ENCODE data around the gene HSD11B2.

Gene HSD11B2

DNA sequence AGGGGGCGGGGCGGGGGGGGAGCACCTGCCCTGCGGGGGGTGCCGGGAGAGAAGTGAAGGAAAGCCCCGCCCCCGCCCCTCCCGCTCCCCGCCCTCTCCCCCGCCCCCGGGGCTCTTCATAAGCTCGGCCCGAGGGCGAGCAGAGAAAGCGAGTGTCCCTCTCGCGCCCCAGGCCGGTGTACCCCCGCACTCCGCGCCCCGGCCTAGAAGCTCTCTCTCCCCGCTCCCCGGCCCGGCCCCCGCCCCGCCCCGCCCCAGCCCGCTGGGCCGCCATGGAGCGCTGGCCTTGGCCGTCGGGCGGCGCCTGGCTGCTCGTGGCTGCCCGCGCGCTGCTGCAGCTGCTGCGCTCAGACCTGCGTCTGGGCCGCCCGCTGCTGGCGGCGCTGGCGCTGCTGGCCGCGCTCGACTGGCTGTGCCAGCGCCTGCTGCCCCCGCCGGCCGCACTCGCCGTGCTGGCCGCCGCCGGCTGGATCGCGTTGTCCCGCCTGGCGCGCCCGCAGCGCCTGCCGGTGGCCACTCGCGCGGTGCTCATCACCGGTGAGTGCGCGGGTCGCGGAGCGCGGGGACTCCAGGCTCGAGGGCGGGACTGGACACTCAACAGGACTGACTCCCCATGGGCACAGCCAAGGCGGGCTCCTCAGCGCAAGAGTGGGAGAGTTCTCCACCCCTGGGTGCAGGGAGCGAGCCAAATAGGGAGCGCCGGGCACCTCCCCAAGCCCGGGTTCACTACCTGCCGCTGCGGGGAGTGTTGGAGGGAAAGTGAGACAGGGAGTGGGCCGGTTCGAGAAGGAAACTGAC, at the start of gene HSD11B2:
Gene HSD11B2, plus strand, starts transcription at position 145 of the 798 bp plus-strand sequence. Its CDS starts 128 bp downstream, at position 273.
- DNase-seq, result peak; percentile 41 to 62

DNA sequence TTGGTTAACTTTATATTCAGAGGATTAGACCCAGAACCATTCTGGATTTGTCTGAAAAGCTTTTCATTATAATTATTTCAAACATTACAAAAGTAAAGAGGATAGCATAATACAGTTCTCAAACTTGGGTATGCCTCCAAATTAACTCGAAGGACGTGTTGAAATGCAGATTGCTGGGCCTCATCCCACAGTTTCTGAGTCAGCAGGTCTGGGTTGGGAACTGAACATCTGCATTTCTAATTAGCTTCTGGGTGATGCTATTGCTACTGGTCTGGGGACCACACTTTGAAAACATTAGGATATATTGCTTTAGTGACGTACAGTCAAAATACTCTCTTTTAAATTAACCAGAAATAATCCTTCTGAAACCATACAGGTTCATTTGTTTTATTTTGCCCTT, 47.6 kb upstream of the HSD11B2 start:
- DNase-seq, result no peak

DNA sequence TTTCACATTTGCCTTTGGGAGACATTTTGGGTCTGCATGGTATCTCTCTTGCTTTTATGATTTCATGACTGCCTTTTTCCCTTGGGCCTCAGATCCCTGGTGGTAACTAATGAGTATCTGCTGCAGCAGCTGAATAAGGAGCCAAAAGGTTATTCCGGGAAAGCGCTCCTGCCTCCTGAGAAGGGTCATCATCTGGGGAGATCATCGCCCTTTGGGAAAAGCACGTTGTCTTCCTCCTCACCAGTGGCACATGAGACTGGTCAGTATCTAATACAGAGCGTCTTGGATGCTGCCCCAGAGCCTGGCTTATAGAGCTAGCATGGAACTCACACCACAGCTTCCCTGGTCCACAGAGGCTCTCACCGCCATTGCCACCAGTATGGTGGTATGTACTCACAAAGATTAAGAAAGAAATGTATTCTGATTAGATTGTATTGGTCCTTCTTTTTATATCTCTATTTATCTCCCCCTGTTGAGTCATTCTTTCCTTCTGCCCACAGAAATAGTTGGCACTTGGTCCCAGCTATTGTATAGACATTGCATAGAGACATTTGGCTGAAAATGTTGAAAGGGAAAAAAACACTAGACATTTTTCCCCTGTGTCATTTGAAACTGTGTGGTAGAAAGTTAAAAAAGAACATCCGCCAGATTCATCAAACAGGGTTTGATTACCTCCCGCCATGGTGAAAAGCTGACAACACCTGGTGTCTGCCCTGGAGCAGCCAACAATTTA, 46.0 kb upstream of the HSD11B2 start:
- DNase-seq, result no peak

DNA sequence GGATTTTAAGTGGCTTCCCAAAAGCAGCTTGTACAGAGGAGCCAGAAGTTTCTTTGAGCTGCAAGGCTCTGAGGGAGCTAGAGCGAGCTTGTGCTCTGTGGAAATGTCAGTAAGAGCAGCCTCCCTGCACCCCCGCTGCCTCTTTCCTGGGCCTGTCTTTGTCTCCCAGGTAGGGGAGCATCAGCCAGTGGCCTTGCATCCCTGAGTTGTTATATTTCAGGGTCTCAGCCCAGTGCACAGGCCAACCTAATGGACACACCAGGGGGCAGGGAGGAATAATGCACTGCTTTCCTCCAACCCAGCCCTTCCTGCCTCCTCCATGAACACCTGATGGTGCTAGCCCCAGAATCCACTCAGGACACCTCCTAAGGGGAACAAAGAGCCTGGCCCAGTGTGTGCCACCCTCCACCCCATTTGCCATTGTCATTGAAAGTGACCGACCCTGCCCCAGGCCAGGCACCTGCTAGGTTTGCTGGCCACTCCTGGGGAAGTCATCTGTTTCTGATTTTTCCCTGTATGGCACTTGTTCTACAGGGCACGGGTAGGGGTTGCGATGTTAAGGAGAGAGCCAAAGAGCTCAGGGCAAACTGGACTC, 44.0 kb upstream of the HSD11B2 start:
- no peak for DNase-seq

DNA sequence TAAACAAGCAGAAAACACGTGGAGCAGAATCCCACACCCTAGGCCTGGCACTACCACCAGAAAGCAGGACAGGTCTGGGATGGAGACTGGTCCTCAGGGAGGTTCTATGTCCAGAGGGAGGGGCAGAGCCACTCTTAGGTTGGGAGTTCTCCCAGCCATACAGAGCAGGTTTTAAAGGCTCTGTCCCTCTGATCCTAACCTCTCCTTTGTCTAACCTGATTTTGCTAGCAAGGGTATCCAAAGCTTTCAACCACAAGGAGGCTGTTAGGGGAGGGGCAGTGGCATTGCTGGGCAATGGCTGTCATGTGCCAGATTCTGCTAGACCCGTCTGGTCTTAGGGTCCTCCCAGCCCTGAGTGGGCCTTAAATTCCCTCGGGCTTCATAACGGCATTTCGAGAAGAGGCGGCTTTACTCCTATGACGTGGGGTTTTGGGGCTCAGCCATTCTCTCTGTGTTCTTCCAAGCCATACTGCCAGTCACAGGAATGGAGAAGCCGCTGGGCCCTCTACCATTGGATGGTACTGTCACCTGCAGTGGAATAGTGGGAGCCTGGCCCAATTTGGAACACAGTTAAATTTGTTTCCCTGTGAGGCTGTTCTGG, 43.3 kb upstream of the HSD11B2 start:
- no peak for DNase-seq

DNA sequence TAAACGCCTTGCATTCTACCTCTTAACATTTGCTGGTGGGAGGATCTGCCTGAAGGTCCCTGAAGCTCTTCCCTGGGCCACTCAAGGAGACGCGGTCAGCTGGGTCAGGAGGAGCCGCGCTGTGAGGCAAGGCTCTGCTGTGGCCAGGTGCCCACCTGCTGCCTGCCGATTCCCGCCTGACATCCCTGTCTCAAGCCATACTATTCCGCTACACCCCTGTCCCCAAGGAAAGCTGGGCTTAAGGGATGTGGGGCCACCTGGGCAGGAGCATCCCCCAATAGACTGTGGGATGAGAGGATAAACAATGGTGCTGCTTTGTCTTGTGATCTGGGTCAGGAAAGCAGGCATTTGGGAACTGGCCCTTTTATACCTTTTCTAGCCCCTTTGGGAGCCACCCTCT, 42.7 kb upstream of the HSD11B2 start:
- no peak for DNase-seq

DNA sequence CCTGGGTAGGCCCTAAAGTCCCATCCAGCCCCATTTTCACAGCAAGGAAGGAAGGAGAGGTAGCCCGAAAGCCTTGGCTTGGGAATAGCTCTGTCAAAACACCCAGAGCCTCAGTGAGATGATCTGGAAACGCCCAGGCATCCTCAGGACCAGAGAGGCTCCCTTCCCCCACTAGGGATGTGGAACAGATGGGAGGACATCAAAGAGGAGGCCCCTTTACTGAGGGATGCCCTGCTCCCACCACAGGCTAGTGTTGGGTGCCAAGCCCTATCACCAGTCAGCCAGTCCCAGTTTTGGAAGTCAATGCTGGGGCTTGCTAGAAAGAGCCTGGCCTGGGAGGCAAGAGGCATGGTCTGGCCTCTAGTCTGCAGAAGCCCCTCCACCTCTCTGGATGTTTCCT, 42.3 kb upstream of the HSD11B2 start:
- no peak for DNase-seq

DNA sequence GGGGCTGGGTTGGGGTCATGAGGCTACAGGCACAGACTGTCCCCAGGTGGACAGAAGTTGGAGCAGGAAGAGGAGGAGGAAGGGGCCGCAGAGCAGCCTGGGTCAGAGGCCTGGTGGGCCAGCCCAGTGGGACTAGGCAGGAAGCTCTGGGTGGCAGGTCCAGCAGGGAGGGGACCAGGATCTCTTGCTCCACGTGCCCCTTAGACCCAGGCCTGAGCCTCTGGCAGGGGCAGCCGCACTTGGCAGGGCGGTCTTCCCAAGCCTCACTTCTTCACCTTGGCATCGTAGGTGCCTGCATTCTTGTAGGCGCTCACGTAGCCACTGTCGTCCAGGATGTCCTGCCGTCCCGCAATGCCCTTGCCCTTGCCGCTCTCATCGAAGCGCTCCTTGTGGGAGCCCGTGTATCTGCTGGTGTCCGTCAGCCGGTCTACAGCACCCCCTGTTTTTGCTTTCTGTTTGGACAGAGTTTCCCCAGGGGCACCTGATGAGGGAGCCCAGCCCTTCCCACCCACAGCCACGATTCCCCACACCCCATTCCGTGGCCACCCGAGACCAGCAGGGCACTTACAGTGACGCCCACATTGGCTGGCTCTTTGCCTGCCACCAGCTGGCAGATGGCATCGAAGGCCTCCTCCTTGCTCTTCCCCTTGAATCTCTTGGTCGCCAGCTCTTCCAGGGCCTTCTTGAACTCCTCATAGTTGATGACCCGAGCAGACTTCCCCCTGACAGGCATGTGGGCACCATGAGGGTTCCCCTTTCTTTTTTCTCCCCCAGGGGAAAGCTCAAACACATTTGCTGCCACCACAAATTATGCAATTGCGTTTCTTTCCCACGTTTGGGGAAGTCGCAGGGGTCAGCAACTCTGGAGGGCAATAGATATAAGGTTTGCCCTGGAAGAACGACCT, 40.8 kb upstream of the HSD11B2 start:
- DNase-seq, result no peak

DNA sequence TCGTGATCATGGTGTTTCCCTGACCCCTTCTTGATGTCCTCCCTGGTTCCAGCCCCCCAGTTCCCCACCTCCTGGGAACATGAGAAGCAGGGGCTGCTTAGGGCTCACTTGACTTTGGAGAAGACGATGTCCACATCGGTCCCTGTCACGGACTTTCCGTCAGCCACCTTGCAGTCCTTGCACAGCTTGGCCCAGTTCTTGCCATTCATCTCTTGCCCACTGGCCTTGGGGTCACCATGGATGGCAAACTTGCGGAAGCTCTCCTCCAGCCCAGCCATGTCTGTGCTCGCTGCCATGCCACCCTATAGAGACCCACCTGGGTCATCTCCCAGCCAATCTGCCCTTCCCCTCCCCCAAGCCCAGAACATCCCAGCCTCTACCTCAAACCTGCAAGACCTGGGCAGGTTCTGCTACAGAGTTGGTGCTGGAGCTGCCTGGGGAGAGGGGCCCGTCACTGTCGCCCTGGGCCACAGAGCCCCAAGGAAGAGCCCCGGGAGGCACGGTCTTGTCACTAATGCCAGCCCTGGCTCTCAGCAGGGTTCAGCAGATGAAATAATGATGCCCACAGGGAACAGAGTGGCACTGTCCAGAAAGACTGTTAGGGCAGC, 40.0 kb upstream of the HSD11B2 start:
- no peak for DNase-seq

DNA sequence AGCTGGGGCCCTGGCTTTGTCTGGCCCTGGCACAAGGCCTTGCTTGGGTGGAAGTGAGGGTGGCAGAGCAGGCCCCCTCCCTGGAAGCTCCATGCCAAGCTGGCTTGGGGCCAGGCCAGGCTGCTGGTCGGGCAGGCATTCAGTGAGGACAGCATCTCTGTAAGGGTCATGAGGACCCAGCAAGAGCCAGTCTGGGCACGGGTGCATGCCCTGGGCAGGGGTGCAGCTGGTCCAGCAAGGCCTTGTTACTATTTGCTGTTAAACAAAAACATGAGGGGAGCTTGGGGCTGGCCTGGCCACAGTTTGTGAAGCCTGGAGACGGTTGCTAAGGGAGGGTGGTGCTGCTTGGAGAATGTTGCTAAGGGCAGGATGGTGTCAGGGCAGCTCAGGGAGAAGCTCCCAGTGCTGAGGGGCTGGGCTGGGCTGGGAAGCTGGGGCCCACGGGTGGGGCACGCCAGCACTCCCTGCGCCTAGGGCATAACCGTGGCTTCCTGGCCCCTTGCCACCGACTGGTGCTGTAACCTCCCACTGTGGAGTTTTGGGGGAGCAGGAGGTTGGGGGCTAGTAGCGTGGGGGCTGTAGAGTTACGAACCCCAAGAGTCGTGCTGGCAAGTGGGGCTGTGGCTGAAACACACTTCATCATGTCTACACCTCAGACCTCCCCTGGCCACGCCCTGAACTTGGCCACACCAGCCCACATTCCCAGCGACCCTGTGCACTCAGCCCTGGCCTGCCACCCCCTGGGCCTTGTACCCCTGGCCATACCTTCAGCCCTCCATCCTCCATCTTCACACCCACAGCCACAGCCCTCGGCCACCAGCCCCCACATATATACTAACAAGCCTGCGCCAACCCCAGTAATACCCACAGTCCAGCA, 39.3 kb upstream of the HSD11B2 start:
- no peak for DNase-seq

DNA sequence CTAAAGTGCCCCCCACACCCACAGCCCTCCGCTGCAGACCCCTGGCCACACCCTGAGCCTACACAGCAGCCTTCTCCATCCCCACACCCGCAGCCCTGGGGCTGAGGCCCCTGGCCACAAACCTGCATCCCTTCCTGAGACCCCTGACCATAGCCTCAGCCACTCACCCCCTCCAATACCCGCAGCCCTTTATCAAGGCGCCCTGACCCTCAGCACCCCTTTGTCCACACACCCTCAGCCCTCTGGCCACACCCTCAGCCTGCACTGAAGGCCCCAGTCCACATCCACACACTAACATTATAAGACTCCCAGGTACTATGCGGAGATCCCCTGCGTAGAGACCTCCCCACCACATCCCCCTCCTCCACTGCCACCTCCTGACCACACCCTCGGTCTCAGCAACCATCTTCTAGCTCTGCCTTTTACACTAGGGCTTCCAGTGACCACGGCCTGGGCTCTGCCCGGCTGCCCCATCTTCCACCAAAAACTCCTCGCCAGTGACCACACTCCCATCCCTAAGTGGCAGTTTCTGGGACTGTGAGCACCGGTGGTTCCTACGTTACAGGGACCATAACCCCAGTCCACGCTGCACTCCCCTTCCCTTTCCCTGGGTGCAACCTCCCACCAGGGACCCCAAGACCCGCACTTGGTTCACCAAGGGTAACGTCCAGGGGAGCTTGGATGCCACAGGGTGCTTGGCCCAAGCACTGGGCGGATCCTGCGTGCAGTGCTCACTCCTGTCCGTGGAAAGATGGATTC, 38.4 kb upstream of the HSD11B2 start:
- DNase-seq, result no peak

DNA sequence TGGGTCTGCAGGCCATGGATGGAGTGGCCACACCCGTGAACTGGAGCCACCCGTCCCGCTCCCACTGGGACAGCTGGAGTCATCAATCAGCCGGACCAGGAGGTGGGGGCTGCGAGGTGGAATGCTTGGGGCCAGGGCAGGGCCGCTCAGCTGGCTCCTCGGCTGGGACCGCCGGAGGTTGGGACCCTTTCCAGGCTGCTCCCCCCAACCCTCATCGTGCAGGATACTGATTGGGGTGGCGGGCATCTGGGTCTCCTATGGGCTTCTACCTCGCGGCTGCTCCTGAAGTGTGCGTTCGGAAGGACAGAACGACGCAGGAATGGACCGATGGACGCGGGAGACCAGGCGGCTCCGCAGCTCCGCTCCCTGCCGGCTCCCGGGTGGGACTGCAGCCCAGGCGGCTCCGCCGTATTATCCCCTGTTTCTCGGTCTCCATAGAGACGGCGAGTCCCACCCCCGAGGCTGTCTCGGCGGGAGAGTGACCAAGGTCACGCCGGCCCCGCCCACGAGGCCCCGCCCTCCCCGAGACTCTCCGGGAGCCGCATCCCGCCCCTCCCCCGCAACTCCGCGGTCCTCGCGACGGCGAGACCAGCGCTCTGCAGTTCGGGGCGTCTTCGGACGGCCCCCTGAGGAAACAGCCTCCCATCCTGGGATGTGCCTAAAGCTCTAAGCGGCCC, 37.7 kb upstream of the HSD11B2 start, which contains the start of gene TPPP3:
Gene TPPP3, minus strand, starts transcription at position 388 of the 677 bp plus-strand sequence. CDS start 2,387 bp downstream, outside the sequence.
- peak; percentile 34 to 45 for DNase-seq

DNA sequence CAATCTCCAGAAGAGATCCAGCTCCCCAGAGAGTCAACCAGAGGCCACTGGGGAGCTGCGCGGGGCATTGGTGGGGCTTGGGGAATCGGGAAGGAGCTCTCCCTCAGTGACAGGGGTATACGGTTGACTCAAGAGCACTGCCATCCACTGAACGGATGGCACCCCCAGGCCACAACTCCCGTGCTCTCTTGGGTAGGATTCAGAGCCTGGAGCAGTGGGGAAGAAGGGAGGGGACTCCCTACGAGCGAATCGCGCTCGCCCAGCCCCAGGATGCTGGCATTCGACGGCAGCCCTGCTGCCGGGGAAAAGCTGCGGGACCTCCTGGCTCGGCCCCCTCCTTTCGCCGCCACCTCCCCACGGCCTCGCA, 37.1 kb upstream of the HSD11B2 start:
- no peak for DNase-seq

DNA sequence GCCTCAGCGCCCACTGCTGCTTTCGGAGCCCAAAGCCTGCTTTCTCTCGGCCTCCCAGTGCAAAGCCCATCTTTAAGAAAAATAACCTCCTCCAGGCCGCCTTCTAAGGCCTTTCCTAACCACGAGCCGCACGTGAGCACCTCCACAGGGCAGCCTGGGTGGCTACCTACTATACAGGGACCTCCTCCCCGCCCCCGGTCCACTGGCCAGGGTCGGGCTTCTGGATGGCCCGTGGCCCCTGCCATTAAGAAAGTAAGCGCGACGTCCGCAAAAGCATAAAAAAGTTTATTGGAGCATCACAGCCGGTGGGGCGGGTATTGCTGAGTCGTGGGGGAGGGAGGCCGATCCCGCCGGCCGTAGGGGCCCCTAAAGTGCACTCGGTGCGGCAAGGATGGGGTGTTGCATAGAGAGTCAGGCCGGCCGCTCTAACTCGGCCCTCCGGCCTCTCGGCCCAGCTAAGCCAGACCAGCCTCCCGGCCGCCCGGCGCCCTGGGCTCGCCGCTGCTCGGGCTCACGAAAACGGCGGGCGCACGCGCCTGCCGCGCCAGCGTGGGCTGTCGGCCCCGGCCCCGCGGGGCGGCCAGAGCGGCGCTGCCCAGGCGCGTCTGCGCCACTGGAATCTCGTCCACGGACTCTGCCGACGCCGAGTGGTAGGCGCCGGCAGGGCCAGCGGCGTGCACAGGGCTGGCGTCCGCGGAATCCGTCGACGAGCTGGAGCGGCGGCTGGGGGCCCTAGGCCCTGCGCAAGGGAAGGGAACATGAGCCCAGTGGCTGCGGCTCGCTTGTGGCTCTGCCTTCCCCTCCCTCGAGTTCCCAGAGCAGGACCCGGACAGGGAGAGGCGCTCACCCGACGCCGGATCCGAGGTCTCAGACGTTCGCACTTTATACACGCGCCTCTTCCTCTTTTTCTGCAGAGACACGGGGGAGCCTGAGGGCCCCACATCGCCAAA, 36.5 kb upstream of the HSD11B2 start:
- no peak for DNase-seq

DNA sequence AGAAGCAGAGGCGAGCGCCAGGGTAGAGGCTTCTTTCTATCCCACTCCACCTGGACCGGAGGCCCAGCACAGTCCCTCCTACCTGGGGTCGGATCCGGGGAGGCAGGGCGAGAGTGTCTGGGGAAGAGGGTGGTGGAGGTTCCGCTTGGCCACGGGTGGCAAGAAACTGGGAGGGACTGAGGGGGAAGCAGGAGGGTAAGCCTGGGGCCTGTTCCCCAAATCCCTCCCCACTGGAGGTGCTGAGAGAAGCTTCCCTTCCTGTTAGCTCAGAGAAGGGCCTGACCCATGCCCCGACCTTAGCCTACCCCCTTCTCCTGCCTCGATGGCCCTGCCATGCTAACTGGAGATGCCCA, 35.8 kb upstream of the HSD11B2 start:
- DNase-seq, result no peak

DNA sequence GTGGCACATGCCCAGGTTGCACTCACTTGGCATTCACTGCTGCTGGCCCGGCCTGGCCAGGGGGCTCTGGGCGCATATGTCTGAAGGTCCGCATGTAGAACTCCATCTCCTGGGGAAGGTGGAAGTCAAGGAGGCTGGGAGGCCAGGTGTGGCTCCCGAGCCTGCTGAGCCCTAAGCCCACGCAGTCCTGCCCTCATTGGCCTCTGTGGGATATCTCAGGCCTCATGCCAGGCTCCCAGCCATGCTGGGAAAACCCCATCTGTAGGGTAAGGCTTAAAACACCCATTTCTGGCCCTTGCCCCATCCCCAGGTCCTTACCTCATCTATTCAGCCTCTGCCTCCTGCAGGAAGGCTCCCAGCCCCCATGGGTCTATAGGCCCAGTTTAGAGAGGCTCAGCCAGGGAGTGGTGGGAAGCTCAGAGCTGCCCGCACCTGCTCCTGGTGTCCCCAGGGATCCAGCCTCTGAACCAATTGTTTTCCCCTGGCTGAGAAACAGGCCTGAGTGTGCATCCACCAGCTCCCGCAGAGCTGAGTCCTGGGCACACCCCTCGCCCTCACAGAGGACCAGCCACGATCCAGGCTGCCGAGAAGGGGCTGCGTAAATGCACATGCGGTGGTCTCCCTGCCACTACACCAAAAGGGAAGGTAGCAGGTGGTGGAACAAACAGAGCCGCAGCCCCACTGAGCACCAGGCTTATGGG, 35.3 kb upstream of the HSD11B2 start:
- peak; percentile 65 to 71 for DNase-seq

DNA sequence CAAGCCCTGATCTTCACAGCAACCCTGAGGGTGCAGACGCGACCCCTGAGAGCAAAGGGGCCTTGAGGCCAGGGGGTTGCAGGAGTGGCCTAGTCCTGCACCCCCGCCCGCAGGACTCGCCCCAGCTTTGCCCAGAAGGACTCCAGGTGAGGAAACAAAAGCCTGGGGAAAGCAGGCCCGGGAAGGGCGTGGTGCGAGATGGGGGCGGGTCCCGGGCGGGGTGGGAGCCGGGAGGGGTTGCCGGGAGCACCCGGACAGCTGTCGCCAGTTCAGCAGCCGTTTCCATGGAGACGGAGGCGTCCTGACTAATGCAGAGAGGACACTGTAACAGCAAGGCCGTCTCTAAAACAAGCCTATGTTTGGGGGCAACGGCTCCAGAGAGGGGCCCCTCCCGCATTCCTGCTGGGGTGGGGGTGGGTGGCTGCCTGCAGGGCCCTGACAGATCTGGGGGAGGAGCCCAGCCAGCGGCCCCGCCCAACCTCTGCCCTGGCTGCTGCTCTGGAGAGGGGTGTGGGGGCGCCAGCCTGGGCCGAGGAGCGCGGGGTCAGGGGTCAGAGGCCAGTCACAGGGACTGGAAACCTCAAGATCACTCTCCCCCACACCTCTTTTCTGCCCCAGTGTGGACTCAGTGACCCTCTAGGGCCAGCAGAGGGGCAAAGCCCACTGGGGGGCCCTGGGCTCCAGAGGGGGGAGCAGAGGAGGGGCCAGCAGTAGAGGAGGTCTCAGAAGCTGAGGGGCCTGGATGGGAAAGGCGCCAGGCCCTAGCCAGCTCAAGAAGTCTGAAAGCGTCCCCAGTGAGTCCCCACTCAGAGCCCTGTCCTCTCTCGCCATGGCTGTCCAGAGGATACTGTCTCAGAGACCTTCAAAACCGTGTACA, 34.5 kb upstream of the HSD11B2 start:
- DNase-seq, result peak; percentile 87 to 91

All from SHP77 (cell line).